Liver (tissue), 9 donors: Measurements from ENCODE around the gene SCAMP1. TPM values are rescaled to one million over a fixed set of nuclear protein-coding genes. Genes with fewer than 3 reads are reported as not detected.

Experiments used
- DNase-seq: peaks from one replicate; pipeline ENCODE4 v3.0.0-alpha.2; 2017; ENCODE audit warnings: low spot score
- H3K27ac ChIP-seq, 2 donors: one replicate each; pipeline ENCODE4 v1.7.0; 2013; ENCODE audit warnings: inconsistent platforms in 2 of 2, low read length in 2 of 2, control low read depth in 1 of 2, low read depth in 1 of 2, mild to moderate bottlenecking in 1 of 2
- H3K27me3 ChIP-seq, 4 donors: one replicate each; pipeline versions ENCODE4 v1.6.1 to v1.7.0; 2013; ENCODE audit warnings: low read length in 3 of 4, inconsistent platforms in 1 of 4, mild to moderate bottlenecking in 1 of 4, moderate library complexity in 1 of 4; ENCODE audit not compliant: control insufficient read depth in 4 of 4, insufficient read depth in 4 of 4
- H3K36me3 ChIP-seq, 4 donors: one replicate each; pipeline versions ENCODE4 v1.6.1 to v1.7.0; 2013; ENCODE audit warnings: low read length in 3 of 4, mild to moderate bottlenecking in 3 of 4, low read depth in 1 of 4, moderate library complexity in 1 of 4; ENCODE audit not compliant: control insufficient read depth in 4 of 4, insufficient read depth in 3 of 4
- H3K4me1 ChIP-seq, 4 donors: one replicate each; pipeline versions ENCODE4 v1.6.1 to v1.7.0; 2013; ENCODE audit warnings: low read length in 3 of 4, mild to moderate bottlenecking in 3 of 4, moderate library complexity in 1 of 4; ENCODE audit not compliant: control insufficient read depth in 4 of 4, insufficient read depth in 4 of 4
- H3K4me3 ChIP-seq, 3 donors: one replicate each; pipeline versions ENCODE4 v1.6.1 to v1.7.0; 2013; ENCODE audit warnings: low read length in 3 of 3, control low read depth in 1 of 3, low read depth in 1 of 3, mild to moderate bottlenecking in 1 of 3
- H3K9ac ChIP-seq, 2 donors: one replicate each; pipeline ENCODE4 v1.7.0; 2013; ENCODE audit warnings: low read length in 2 of 2, mild to moderate bottlenecking in 2 of 2, moderate library complexity in 2 of 2, control low read depth in 1 of 2, low read depth in 1 of 2
- H3K9me3 ChIP-seq, 4 donors: one replicate each; pipeline versions ENCODE4 v1.6.1 to v1.7.0; 2013; ENCODE audit warnings: low read length in 3 of 4; ENCODE audit not compliant: control insufficient read depth in 4 of 4
- CTCF ChIP-seq: fragments of 150-350 bp; IDR thresholded peaks from 2 replicates; pipeline ENCODE4 v1.5.1; 2017; ENCODE audit warnings: improper control_type of control experiment, low read depth, low read length; ENCODE audit not compliant: missing input control
- EGR1 ChIP-seq, 2 donors: IDR thresholded peaks; 2 replicates each; pipeline ENCODE4 v1.6.1; 2016 to 2018; ENCODE audit warnings: antibody characterized with exemption in 2 of 2, low read depth in 2 of 2
- GABPA ChIP-seq, 2 donors: IDR thresholded peaks in 1 of 2; conservative IDR thresholded peaks in 1 of 2; 2 replicates each; pipeline ENCODE4 v1.6.1; 2016; ENCODE audit warnings: antibody characterized with exemption in 2 of 2, mild to moderate bottlenecking in 1 of 2, moderate library complexity in 1 of 2
- HNF4A ChIP-seq, 2 donors: conservative IDR thresholded peaks; 2 replicates each; pipeline ENCODE4 v1.6.1; 2016; ENCODE audit warnings: antibody characterized with exemption in 2 of 2, mild to moderate bottlenecking in 2 of 2
- HNF4G ChIP-seq: IDR thresholded peaks from 2 replicates; pipeline ENCODE4 v1.6.1; 2016; ENCODE audit warnings: antibody characterized with exemption
- JUND ChIP-seq, 2 donors: IDR thresholded peaks; 2 replicates each; pipeline ENCODE4 v1.6.1; 2016; ENCODE audit warnings: antibody characterized with exemption in 2 of 2
- NR2F2 ChIP-seq: IDR thresholded peaks from 2 replicates; pipeline ENCODE4 v1.6.1; 2016; ENCODE audit warnings: antibody characterized with exemption
- TAF1 ChIP-seq: conservative IDR thresholded peaks from 2 replicates; pipeline ENCODE4 v1.6.1; 2016; ENCODE audit warnings: antibody characterized with exemption, mild to moderate bottlenecking
- YY1 ChIP-seq: IDR thresholded peaks from 2 replicates; pipeline ENCODE4 v1.6.1; 2016; ENCODE audit warnings: antibody characterized with exemption, mild to moderate bottlenecking
- ZBTB33 ChIP-seq: IDR thresholded peaks from 2 replicates; pipeline ENCODE4 v1.6.1; 2016; ENCODE audit warnings: antibody characterized with exemption
- WGBS: extraction: QIAGEN DNeasy Blood & Tissue Kit; methylation state at CpG from one replicate; pipeline ENCODE4 v1.1.7; 2013; 5-methylcytosine and 5-hydroxymethylcytosine counted together
- polyA plus RNA-seq, 2 donors: library from polyadenylated mRNA; stranded (reverse) in 1 of 2; unstranded in 1 of 2; fragments of 200-250 nt in 1 of 2; fragments of >200 nt in 1 of 2; fragmentation: Nextera tagmentation in 1 of 2; extraction: Ambion mirVana in 1 of 2; gene quantifications; one replicate each; pipeline versions ENCODE4 v1.2.1 to v1.2.3, GENCODE V29; 2013 to 2015
- total RNA-seq, 2 donors: library from RNA; depleted of rRNA; stranded (reverse); fragments of >200 nt; gene quantifications; one replicate each; pipeline ENCODE4 v1.2.3, GENCODE V29; 2014
- TF ChIP-seq, protein P1 (sequence below): IDR thresholded peaks from 2 replicates; pipeline ENCODE4 v1.6.1; 2016; ENCODE audit warnings: antibody characterized with exemption
- TF ChIP-seq, protein P2 (sequence below): IDR thresholded peaks from 2 replicates; pipeline ENCODE4 v1.6.1; 2016; ENCODE audit warnings: antibody characterized with exemption
- donor health status: healthy.
- donor health status: healthy.
- donor health status: healthy.
- donor health status: healthy.
- donor health status: healthy.

Gene SCAMP1
- total and polyA plus RNA-seq, 4 donors, result 5.9 to 15.0 (median 9.0) TPM

GRCh38 chr5:78514427-78515330 is 154.3 kb downstream of the SCAMP1 start:
- Histone ChIP-seq H3K4me3 (no peak overlapping the region), H3K36me3 (no peaks in the 10 kb centered on the region), H3K9me3 (no peaks in the 10 kb centered on the region), H3K9ac (no peak overlapping the region), H3K4me1 (peaks cover 0 to 18% (median 10%) of the 10 kb centered on the region in 4 donors), H3K27me3 (no peaks in the 10 kb centered on the region), H3K27ac (no peak overlapping the region)
- 80% methylated on average over 8 of the region's 8 CpGs for WGBS
- DNase-seq, result no peak
- TF ChIP-seq YY1, result no peak
- no peak for TF ChIP-seq ZBTB33
- no peak for TF ChIP-seq TAF1
- TF ChIP-seq HNF4G, result no peak
- TF ChIP-seq GABPA (IDR thresholded peaks at IDR 0.05 in 1 of 2, conservative IDR thresholded peaks at IDR 0.05 in 1 of 2), result no peak
- TF ChIP-seq EGR1 (IDR thresholded peaks at IDR 0.05; ENCODE audit: low read depth in 2 of 2), result no peak
- TF ChIP-seq, protein P1, sequence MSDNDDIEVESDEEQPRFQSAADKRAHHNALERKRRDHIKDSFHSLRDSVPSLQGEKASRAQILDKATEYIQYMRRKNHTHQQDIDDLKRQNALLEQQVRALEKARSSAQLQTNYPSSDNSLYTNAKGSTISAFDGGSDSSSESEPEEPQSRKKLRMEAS, result no peak
- no peak for TF ChIP-seq HNF4A (conservative IDR thresholded peaks at IDR 0.05)

GRCh38 chr5:78515670-78516069 is 155.3 kb downstream of the SCAMP1 start:
- 94% methylated on average over 3 of the region's 3 CpGs for WGBS
- no peak for DNase-seq
- H3K36me3 ChIP-seq, result no peaks in the 10 kb centered on the region
- H3K27ac ChIP-seq, result no peak overlapping the region
- TF ChIP-seq NR2F2 (no peak), HNF4A (conservative IDR thresholded peaks at IDR 0.05) (no peak), JUND (IDR thresholded peaks at IDR 0.05) (no peak), ZBTB33 (no peak), CTCF (no peak)
- TF ChIP-seq, protein P2, sequence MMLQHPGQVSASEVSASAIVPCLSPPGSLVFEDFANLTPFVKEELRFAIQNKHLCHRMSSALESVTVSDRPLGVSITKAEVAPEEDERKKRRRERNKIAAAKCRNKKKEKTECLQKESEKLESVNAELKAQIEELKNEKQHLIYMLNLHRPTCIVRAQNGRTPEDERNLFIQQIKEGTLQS, result no peak
- no peak overlapping the region for H3K4me3 ChIP-seq
- peaks cover 0 to 9% (median 4%) of the 10 kb centered on the region in 4 donors for H3K4me1 ChIP-seq
- H3K27me3 ChIP-seq, result no peaks in the 10 kb centered on the region
- no peaks in the 10 kb centered on the region for H3K9me3 ChIP-seq
- H3K9ac ChIP-seq, result no peak overlapping the region
